ENCODE results near the gene KRT15. TPM values are rescaled to one million over a fixed set of nuclear protein-coding genes. Genes with fewer than 3 reads are reported as not detected.

The KRT15 gene
- total RNA-seq: 9.6 TPM in 1 of 2 replicates, not detected in the other

GRCh38 chr17:41518789-41519449, at the start of gene KRT15:
KRT15 (minus strand) TSS chr17:41518890; CDS start chr17:41518827, 63 bp downstream.

GRCh38 chr17:41505007-41505808, 13.5 kb downstream of the KRT15 start, which contains the start of gene KRT13:
KRT13 (minus strand) TSS chr17:41505612; CDS start chr17:41505550, 62 bp downstream.

GRCh38 chr17:41489531-41489930, 29.2 kb downstream of the KRT15 start, which contains the start of gene KRT36:
KRT36 (minus strand) TSS chr17:41489910; CDS start chr17:41489864, 46 bp downstream.

GRCh38 chr17:41481036-41481435, 37.7 kb downstream of the KRT15 start, which contains the start of gene KRT35:
KRT35 (minus strand) TSS chr17:41481151; CDS start chr17:41481097, 54 bp downstream.

GRCh38 chr17:41466988-41467387, 51.7 kb downstream of the KRT15 start, which contains the start of gene KRT32:
KRT32 (minus strand) TSS chr17:41467386; CDS start chr17:41467325, 61 bp downstream.

Other genes with a start within 250 kb of the KRT15 start
- gene KRTAP9-7, start 243.2 kb downstream of the KRT15 start, total RNA-seq: not detected in 2 replicates
- gene KRTAP29-1, start 216.0 kb downstream of the KRT15 start, total RNA-seq: not detected in 2 replicates
- gene KRTAP16-1, start 209.6 kb downstream of the KRT15 start, total RNA-seq: not detected in 2 replicates
- not detected in 2 replicates for gene KRTAP17-1, start 203.2 kb downstream of the KRT15 start, total RNA-seq
- gene KRT33A, start 168.1 kb downstream of the KRT15 start, total RNA-seq: not detected in 2 replicates
- gene KRT33B, start 149.1 kb downstream of the KRT15 start, total RNA-seq: not detected in 2 replicates
- gene KRT34, start 136.6 kb downstream of the KRT15 start, total RNA-seq: not detected in 2 replicates
- not detected in 2 replicates for gene KRT31, start 121.3 kb downstream of the KRT15 start, total RNA-seq
- not detected in 2 replicates for gene KRT37, start 94.3 kb downstream of the KRT15 start, total RNA-seq
- not detected in 2 replicates for gene KRT38, start 77.9 kb downstream of the KRT15 start, total RNA-seq
- gene KRT32, start 51.5 kb downstream of the KRT15 start, total RNA-seq: not detected in 2 replicates
- gene KRT35, start 37.7 kb downstream of the KRT15 start, total RNA-seq: not detected in 2 replicates
- gene KRT36, start 29.0 kb downstream of the KRT15 start, total RNA-seq: not detected in 2 replicates
- not detected in 2 replicates for gene KRT13, start 13.3 kb downstream of the KRT15 start, total RNA-seq
- 0.72 and 5.7 TPM in 2 replicates for gene KRT19, start 9.4 kb upstream of the KRT15 start, total RNA-seq
- not detected in 2 replicates for gene KRT9, start 53.2 kb upstream of the KRT15 start, total RNA-seq
- not detected in 2 replicates for gene KRT14, start 68.0 kb upstream of the KRT15 start, total RNA-seq
- not detected in 2 replicates for gene KRT16, start 93.9 kb upstream of the KRT15 start, total RNA-seq
- gene KRT17, start 105.7 kb upstream of the KRT15 start, total RNA-seq: 0.54 and 0.65 TPM in 2 replicates
- gene EIF1, start 170.0 kb upstream of the KRT15 start, total RNA-seq: 109 and 140 TPM in 2 replicates
- gene GAST, start 193.4 kb upstream of the KRT15 start, total RNA-seq: not detected in 2 replicates
- gene HAP1, start 215.8 kb upstream of the KRT15 start, total RNA-seq: not detected in 2 replicates